Muscle of leg (tissue), 11 donors: Measurements from ENCODE around the gene GGT5. TPM values are rescaled to one million over a fixed set of nuclear protein-coding genes. Genes with fewer than 3 reads are reported as not detected.
"Not testable (repeated sequence)": the region's sequence is repeated elsewhere in the genome, so short reads cannot be mapped to it uniquely, and the experiment has no call there.

Experiments used
- DNase-seq: peaks from one replicate; pipeline ENCODE4 v3.0.0; 2013
- H3K27ac ChIP-seq: one replicate; pipeline ENCODE4 v1.5.1; 2013; ENCODE audit warnings: mild to moderate bottlenecking, low read length, control low read depth
- H3K27me3 ChIP-seq: one replicate; pipeline ENCODE4 v1.6.1; 2013; ENCODE audit warnings: low read length; ENCODE audit not compliant: control insufficient read depth, insufficient read depth
- H3K36me3 ChIP-seq: one replicate; pipeline ENCODE4 v1.6.1; 2013; ENCODE audit warnings: low read length; ENCODE audit not compliant: control insufficient read depth, insufficient read depth
- H3K4me1 ChIP-seq: one replicate; pipeline ENCODE4 v1.6.1; 2013; ENCODE audit warnings: low read length; ENCODE audit not compliant: control insufficient read depth, insufficient read depth
- H3K4me3 ChIP-seq: one replicate; pipeline ENCODE4 v1.5.1; 2013; ENCODE audit warnings: low read length, control low read depth
- H3K9me3 ChIP-seq: replicated peaks from 2 replicates; pipeline ENCODE4 v1.6.1; 2013; ENCODE audit warnings: low read depth, low read length; ENCODE audit not compliant: control insufficient read depth
- WGBS: methylation state at CpG from one replicate; pipeline ENCODE4 v1.1.5; 2013; ENCODE audit warnings: missing lambda C conversion rate; ENCODE audit not compliant: insufficient coverage; 5-methylcytosine and 5-hydroxymethylcytosine counted together
- polyA plus RNA-seq, 8 donors: library from polyadenylated mRNA; unstranded; fragments of 120-200 nt; gene quantifications; one replicate each; pipeline versions ENCODE4 v1.2.1 to v1.2.3, GENCODE V29; 2013; ENCODE audit warnings: inconsistent platforms in 1 of 8, low replicate concordance in 1 of 8; ENCODE audit not compliant: insufficient read length in 8 of 8, insufficient read depth in 1 of 8
- total RNA-seq: library from RNA; stranded (reverse); fragments of 120-200 nt; gene quantifications from one replicate; pipeline ENCODE4 v1.2.4, GENCODE V29; 2013

The GGT5 gene
- total and polyA plus RNA-seq, 9 donors = 3.4 to 14.9 (median 12.5) TPM

- no CpG with 5 or more reads among the region's 9 CpGs for WGBS
- not testable (repeated sequence) for H3K27me3 ChIP-seq, H3K36me3 ChIP-seq, DNase-seq, H3K4me3 ChIP-seq, H3K4me1 ChIP-seq, H3K27ac ChIP-seq, H3K9me3 ChIP-seq
Measured at GRCh38 chr22:24264329-24264896, 19.5 kb upstream of the GGT5 start.

- H3K4me3 ChIP-seq, H3K4me1 ChIP-seq, H3K27me3 ChIP-seq, DNase-seq, H3K27ac ChIP-seq, H3K36me3 ChIP-seq, H3K9me3 ChIP-seq: not testable (repeated sequence)
- 67% methylated on average over 1 of the region's 19 CpGs for WGBS
Measured at GRCh38 chr22:24263479-24263878, 18.6 kb upstream of the GGT5 start.

- 82% methylated on average over 15 of the region's 18 CpGs for WGBS
- not testable (repeated sequence) for H3K9me3 ChIP-seq, H3K36me3 ChIP-seq, H3K27me3 ChIP-seq, H3K27ac ChIP-seq, DNase-seq, H3K4me3 ChIP-seq, H3K4me1 ChIP-seq
Measured at GRCh38 chr22:24262185-24262749, 17.4 kb upstream of the GGT5 start.

GRCh38 chr22:24259459-24259858 is 14.6 kb upstream of the GGT5 start:
- not testable (repeated sequence) for H3K27me3 ChIP-seq, H3K27ac ChIP-seq, H3K4me3 ChIP-seq, H3K9me3 ChIP-seq, H3K4me1 ChIP-seq, H3K36me3 ChIP-seq
- no CpG with 5 or more reads among the region's 10 CpGs for WGBS
- peak; percentile 88 for DNase-seq

GRCh38 chr22:24256736-24257135 is 11.9 kb upstream of the GGT5 start:
- not testable (repeated sequence) for H3K27me3 ChIP-seq, H3K4me3 ChIP-seq, H3K4me1 ChIP-seq, H3K9me3 ChIP-seq, H3K36me3 ChIP-seq, DNase-seq, H3K27ac ChIP-seq
- 93% methylated on average over 5 of the region's 7 CpGs for WGBS

GRCh38 chr22:24256136-24256535 is 11.3 kb upstream of the GGT5 start:
- not testable (repeated sequence) for H3K4me3 ChIP-seq, DNase-seq, H3K9me3 ChIP-seq, H3K27ac ChIP-seq, H3K36me3 ChIP-seq, H3K27me3 ChIP-seq, H3K4me1 ChIP-seq
- no CpG with 5 or more reads among the region's 13 CpGs for WGBS

- H3K27me3 ChIP-seq, H3K27ac ChIP-seq, H3K9me3 ChIP-seq, H3K4me1 ChIP-seq, H3K4me3 ChIP-seq, DNase-seq, H3K36me3 ChIP-seq: not testable (repeated sequence)
- WGBS = 93% methylated on average over 5 of the region's 12 CpGs
Measured at GRCh38 chr22:24253126-24253525, 8.2 kb upstream of the GGT5 start.

- H3K4me3 ChIP-seq, H3K9me3 ChIP-seq, H3K36me3 ChIP-seq, H3K27me3 ChIP-seq, H3K27ac ChIP-seq, DNase-seq: not testable (repeated sequence)
- WGBS = no CpG with 5 or more reads among the region's 28 CpGs
- peaks cover 17% of the 10 kb centered on the region for H3K4me1 ChIP-seq
Measured at GRCh38 chr22:24251286-24251685, 6.4 kb upstream of the GGT5 start.

- not testable (repeated sequence) for H3K36me3 ChIP-seq, H3K27me3 ChIP-seq, H3K9me3 ChIP-seq, H3K4me3 ChIP-seq, H3K27ac ChIP-seq, DNase-seq
- peaks cover 33% of the 10 kb centered on the region for H3K4me1 ChIP-seq
- WGBS = no CpG with 5 or more reads among the region's 8 CpGs
Measured at GRCh38 chr22:24249413-24249812, 4.5 kb upstream of the GGT5 start.

GRCh38 chr22:24248611-24249010 is 3.7 kb upstream of the GGT5 start:
- H3K4me3 ChIP-seq, DNase-seq, H3K27ac ChIP-seq, H3K9me3 ChIP-seq, H3K36me3 ChIP-seq, H3K27me3 ChIP-seq: not testable (repeated sequence)
- WGBS = no CpG with 5 or more reads among the region's 15 CpGs
- peaks cover 40% of the 10 kb centered on the region for H3K4me1 ChIP-seq
